Femur (tissue), 1 donor: ENCODE data around the gene RCSD1.
"Not testable (repeated sequence)": the region's sequence is repeated elsewhere in the genome, so short reads cannot be mapped to it uniquely, and the experiment has no call there.

ENCODE experiments used
- DNase-seq: peaks from one replicate; pipeline ENCODE4 v3.0.0-alpha.2; 2017

RCSD1 gene

GRCh38 chr1:167629681-167630567 is at the start of gene RCSD1:
RCSD1 (plus strand) TSS chr1:167630232; CDS start chr1:167630424, 192 bp downstream.
- DNase-seq, result peak; percentile 62

GRCh38 chr1:167582064-167582463 is 48.0 kb upstream of the RCSD1 start:
- DNase-seq, result no peak

GRCh38 chr1:167582722-167583121 is 47.3 kb upstream of the RCSD1 start:
- no peak for DNase-seq

- no peak for DNase-seq
These were observed 45.5 kb upstream of the RCSD1 start for GRCh38 chr1:167584581-167584980.

- no peak for DNase-seq
These were observed 42.7 kb upstream of the RCSD1 start for GRCh38 chr1:167587342-167587741.

GRCh38 chr1:167587872-167588271 is 42.2 kb upstream of the RCSD1 start:
- DNase-seq, result no peak

- no peak for DNase-seq
These were observed 41.7 kb upstream of the RCSD1 start for GRCh38 chr1:167588361-167588760.

- no peak for DNase-seq
These were observed 37.6 kb upstream of the RCSD1 start for GRCh38 chr1:167592475-167592874.

GRCh38 chr1:167593860-167594259 is 36.2 kb upstream of the RCSD1 start:
- no peak for DNase-seq

GRCh38 chr1:167594822-167595221 is 35.2 kb upstream of the RCSD1 start:
- no peak for DNase-seq

GRCh38 chr1:167599957-167600581 is 30.0 kb upstream of the RCSD1 start:
- DNase-seq, result peak; percentile 35

GRCh38 chr1:167601442-167602383 is 28.3 kb upstream of the RCSD1 start:
- peak; percentile 67 for DNase-seq

- DNase-seq, result no peak
These were observed 27.2 kb upstream of the RCSD1 start for GRCh38 chr1:167602840-167603239.

- no peak for DNase-seq
These were observed 24.5 kb upstream of the RCSD1 start for GRCh38 chr1:167605576-167605975.

- no peak for DNase-seq
These were observed 18.0 kb upstream of the RCSD1 start for GRCh38 chr1:167611983-167612382.

- DNase-seq, result no peak
These were observed 17.2 kb upstream of the RCSD1 start for GRCh38 chr1:167612587-167613385.

GRCh38 chr1:167613984-167614383 is 16.0 kb upstream of the RCSD1 start:
- not testable (repeated sequence) for DNase-seq

GRCh38 chr1:167614851-167615250 is 15.2 kb upstream of the RCSD1 start:
- no peak for DNase-seq

GRCh38 chr1:167616521-167616920 is 13.5 kb upstream of the RCSD1 start:
- no peak for DNase-seq

- DNase-seq, result peak; percentile 63
These were observed 12.6 kb upstream of the RCSD1 start for GRCh38 chr1:167617153-167618147.

- DNase-seq, result no peak
These were observed 11.7 kb upstream of the RCSD1 start for GRCh38 chr1:167618366-167618765.
